ENCODE results near the gene RFC4.
"Not testable (repeated sequence)": the region's sequence is repeated elsewhere in the genome, so short reads cannot be mapped to it uniquely, and the experiment has no call there.

RFC4 gene

DNA sequence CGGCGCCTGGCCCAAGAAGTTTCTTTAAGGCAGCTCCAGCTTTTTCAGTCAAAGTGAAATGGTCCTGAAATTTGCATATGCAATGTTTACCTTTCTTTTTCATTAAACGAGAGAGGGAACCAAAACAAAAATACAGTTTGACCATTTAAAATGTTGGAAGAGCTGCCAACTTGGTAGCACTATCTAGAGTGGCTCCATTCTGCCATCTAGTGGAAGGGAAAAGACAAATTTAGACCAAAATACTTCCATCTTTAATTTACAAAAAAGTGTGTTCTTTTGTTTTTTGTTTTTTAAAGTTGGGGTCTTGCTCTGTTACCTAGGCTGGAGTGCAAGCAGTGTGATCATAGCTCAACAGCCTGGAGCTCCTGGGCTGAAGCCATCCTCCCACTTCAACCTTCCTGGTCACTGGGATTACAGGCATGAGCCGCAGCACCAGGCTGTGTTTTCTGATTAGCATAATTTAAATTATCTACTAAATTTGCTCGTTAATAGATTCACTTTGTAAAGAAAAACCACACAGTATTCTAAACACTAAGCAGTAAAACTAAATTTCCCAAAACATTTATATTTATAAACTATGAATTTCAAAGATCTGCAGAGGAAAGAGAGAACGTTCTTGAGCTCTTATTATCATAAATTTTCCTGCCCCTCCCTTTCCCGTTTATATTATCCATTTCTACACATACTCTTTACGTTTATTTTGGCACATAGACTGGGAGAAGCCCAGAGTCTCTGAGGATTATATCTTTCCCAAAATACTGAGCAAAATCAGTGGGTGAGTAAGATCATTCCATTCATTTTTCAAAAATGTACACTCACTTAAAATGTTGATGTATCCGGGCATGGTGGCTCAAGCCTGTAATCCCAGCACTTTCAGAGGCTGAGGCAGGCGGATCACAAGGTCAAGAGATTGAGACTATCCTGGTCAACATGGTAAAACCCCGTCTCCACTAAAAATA lies 15.4 kb upstream of the RFC4 start:
- ATAC-seq (replicated peaks; ENCODE audit: extremely low read depth, poor library complexity, severe bottlenecking) (no peak), DNase-seq (ENCODE audit: low spot score in 2 of 2) (no peak)
- no peak overlapping the region for H3K27ac Mint-ChIP-seq (ENCODE audit: low read depth)
- peaks cover 1% of the 10 kb centered on the region for H3K36me3 Mint-ChIP-seq (ENCODE audit: insufficient read depth)
- H3K4me3 Mint-ChIP-seq, result no peak overlapping the region
- H3K4me1 Mint-ChIP-seq, result peaks cover 17% of the 10 kb centered on the region
- peaks cover 17% of the 10 kb centered on the region for H3K27me3 Mint-ChIP-seq
- H3K9me3 Mint-ChIP-seq, result no peaks in the 10 kb centered on the region

DNA sequence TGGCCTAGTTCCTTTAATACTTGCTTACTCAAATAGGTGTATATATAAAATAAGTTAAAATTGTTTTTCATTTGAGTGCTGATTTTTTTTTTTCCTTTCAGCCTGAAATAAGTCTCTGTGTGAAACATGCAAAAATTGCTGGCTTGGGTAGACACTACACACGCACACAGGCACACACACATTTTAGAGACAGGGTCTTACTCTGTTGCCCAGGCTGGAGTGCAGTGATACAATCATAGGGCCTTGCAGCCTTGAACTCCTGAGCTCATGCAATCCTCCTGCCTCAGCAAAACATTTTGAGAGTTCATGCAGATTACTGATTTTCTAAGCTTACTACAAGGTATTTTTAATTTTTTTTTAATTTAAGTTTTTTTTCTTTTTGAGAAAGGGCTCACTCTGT lies 12.7 kb upstream of the RFC4 start:
- no peak for ATAC-seq (replicated peaks; ENCODE audit: extremely low read depth, poor library complexity, severe bottlenecking)
- H3K9me3 Mint-ChIP-seq, result no peaks in the 10 kb centered on the region

DNA sequence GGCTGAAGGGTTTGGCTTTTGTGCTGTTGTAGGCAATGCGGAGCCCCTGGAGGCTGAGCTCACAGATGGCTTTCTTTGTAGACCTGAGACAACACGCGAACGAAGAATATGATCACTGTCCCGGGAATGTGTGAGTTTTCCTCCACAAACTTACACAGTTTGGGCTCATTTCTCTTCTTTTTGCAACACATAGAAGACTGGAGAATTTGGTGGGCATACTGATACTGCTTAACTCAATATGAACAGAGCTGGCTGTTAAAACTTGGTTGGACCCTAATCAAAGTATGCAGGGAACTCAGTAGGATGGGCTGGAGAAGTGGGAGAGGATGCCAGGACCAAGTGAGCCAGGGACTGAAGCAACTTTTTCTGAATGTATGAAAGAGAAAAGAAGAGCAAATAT lies 12.2 kb upstream of the RFC4 start:
- no peak overlapping the region for H3K27ac Mint-ChIP-seq (ENCODE audit: low read depth)
- ATAC-seq (replicated peaks; ENCODE audit: extremely low read depth, poor library complexity, severe bottlenecking) (no peak), DNase-seq (ENCODE audit: low spot score in 2 of 2) (no peak)
- H3K4me1 Mint-ChIP-seq, result no peaks in the 10 kb centered on the region
- no peaks in the 10 kb centered on the region for H3K9me3 Mint-ChIP-seq
- H3K4me3 Mint-ChIP-seq, result no peak overlapping the region
- no peaks in the 10 kb centered on the region for H3K36me3 Mint-ChIP-seq (ENCODE audit: insufficient read depth)
- no peaks in the 10 kb centered on the region for H3K27me3 Mint-ChIP-seq

More for the DNA sequence above, 12.7 kb upstream of the RFC4 start:
- no peaks in the 10 kb centered on the region for H3K36me3 Mint-ChIP-seq (ENCODE audit: insufficient read depth)
- H3K27ac Mint-ChIP-seq (ENCODE audit: low read depth), result no peak overlapping the region
- H3K4me3 Mint-ChIP-seq, result no peak overlapping the region
- H3K27me3 Mint-ChIP-seq, result no peaks in the 10 kb centered on the region
- no peak for DNase-seq (ENCODE audit: low spot score in 2 of 2)
- no peaks in the 10 kb centered on the region for H3K4me1 Mint-ChIP-seq

DNA sequence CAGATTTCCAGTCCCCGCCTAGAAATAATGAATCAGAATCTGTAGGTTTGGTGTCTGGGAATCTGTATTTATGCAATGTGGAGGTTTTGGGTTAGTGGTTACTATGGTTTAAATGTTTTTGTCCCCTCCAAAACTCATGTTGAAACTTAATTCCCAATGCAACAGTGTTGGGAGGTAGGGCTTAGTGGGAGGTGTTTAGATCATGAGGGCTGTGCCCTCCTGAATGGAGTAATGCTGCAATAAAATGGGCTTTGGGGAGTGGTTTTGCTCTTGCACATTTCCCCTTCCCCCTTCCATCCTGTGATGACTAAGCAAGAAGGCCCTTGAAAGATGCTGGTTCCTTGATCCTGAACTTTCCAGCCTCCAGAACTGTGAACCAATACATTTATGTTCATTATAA lies 9.2 kb upstream of the RFC4 start:
- ATAC-seq (replicated peaks; ENCODE audit: extremely low read depth, poor library complexity, severe bottlenecking), result no peak
- Mint-ChIP-seq H3K4me1 (no peaks in the 10 kb centered on the region), H3K27me3 (no peaks in the 10 kb centered on the region), H3K36me3 (ENCODE audit: insufficient read depth) (no peaks in the 10 kb centered on the region), H3K27ac (ENCODE audit: low read depth) (no peak overlapping the region), H3K9me3 (no peaks in the 10 kb centered on the region), H3K4me3 (no peak overlapping the region)
- no peak for DNase-seq (ENCODE audit: low spot score in 2 of 2)

DNA sequence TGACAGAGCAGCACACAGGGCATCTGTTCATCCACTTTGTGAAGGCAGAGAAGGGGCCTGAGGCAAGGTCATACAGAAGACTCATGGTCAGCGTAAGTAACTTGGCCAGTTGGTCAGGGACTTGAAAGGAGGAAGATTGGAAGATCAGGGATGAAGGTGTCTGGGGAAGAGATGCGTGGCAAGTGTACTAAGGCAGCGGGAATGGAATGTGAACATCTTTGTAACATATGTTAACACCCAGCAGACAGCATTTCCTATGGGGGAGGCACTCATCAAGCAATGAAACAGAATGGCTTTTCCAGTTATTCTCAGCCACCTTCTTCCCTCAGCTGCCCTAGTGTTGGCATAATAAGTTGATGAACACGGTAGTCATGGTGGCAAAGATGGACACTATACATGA lies 7.8 kb upstream of the RFC4 start:
- H3K4me3 Mint-ChIP-seq, result no peak overlapping the region
- no peaks in the 10 kb centered on the region for H3K9me3 Mint-ChIP-seq
- DNase-seq (ENCODE audit: low spot score in 2 of 2) (no peak), ATAC-seq (replicated peaks; ENCODE audit: extremely low read depth, poor library complexity, severe bottlenecking) (no peak)
- H3K36me3 Mint-ChIP-seq (ENCODE audit: insufficient read depth), result no peaks in the 10 kb centered on the region
- H3K4me1 Mint-ChIP-seq, result no peaks in the 10 kb centered on the region
- no peak overlapping the region for H3K27ac Mint-ChIP-seq (ENCODE audit: low read depth)
- no peaks in the 10 kb centered on the region for H3K27me3 Mint-ChIP-seq

DNA sequence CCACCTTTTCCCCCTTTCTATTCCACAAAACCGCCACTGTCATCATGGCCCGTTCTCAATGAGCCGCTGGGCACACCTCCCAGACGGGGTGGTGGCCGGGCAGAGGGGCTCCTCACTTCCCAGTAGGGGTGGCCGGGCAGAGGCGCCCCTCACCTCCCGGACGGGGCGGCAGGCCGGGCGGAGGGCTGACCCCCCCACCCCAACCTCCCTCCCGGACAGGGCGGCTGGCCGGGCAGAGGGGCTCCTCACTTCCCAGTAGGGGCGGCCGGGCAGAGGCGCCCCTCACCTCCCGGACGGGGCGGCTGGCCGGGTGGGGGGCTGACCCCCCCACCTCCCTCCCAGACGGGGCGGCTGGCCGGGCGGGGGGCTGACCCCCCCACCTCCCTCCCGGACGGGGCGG lies 5.0 kb upstream of the RFC4 start:
- not testable (repeated sequence) for DNase-seq (ENCODE audit: low spot score in 2 of 2); ATAC-seq (replicated peaks; ENCODE audit: extremely low read depth, poor library complexity, severe bottlenecking); H3K4me3 Mint-ChIP-seq; H3K36me3 Mint-ChIP-seq (ENCODE audit: insufficient read depth); H3K27me3 Mint-ChIP-seq; H3K9me3 Mint-ChIP-seq; H3K27ac Mint-ChIP-seq (ENCODE audit: low read depth); H3K4me1 Mint-ChIP-seq

DNA sequence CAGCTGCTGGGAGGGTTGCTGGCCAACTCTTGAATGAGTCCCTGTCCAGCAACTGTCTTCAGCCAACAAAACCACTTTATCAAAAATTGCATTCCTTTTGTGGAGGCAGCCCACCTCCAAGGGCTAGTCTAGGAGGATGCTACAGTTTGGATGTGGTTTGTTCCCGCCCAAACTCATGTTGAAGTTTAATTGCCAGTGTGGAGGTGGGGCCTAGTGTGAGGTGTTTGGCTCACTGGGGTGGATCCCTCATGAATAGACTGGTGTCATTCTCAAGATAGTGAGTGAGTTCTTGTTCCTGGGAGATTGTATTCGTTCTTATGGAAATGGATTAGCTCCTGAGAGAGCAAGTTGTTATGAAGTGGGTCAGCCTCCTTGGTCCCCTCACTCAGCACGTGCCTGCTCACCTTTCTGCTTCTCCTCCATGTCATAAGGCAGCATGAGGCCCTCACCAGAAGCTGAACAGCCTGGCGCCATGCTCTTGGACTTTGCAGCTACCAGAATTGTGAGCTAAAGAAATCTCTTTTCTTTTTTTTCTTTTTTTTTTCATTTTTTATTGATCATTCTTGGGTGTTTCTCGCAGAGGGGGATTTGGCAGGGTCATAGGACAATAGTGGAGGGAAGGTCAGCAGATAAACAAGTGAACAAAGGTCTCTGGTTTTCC lies 4.2 kb upstream of the RFC4 start:
- H3K9me3 Mint-ChIP-seq, result no peaks in the 10 kb centered on the region
- H3K4me3 Mint-ChIP-seq, result no peak overlapping the region
- H3K4me1 Mint-ChIP-seq, result peaks cover 9% of the 10 kb centered on the region
- H3K27me3 Mint-ChIP-seq, result no peaks in the 10 kb centered on the region
- H3K27ac Mint-ChIP-seq (ENCODE audit: low read depth), result no peak overlapping the region
- H3K36me3 Mint-ChIP-seq (ENCODE audit: insufficient read depth), result peaks cover 4% of the 10 kb centered on the region
- DNase-seq (ENCODE audit: low spot score in 2 of 2), result no peak
- ATAC-seq (replicated peaks; ENCODE audit: extremely low read depth, poor library complexity, severe bottlenecking), result no peak

DNA sequence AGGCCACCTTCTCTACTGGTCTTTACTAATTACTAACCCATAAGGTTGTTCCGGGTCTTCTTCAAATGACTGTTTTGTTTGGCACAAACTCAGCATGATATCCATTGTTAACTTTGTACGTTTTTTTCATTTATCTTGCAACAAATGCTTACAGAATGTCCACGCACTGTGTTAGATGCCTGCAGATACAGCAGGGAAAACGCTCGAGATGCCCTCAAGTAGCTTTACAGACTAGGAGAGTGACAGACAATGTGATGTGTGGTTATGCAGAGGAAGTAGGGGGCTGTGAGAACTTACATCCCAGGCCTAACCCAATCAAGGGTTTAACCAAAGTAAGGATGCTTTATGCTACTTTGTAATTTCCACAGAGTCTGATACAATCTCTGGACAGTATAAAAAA lies 949 bp upstream of the RFC4 start:
- H3K27me3 Mint-ChIP-seq, result no peaks in the 10 kb centered on the region
- H3K9me3 Mint-ChIP-seq, result no peaks in the 10 kb centered on the region
- ATAC-seq (replicated peaks; ENCODE audit: extremely low read depth, poor library complexity, severe bottlenecking) (peak; percentile 54), DNase-seq (ENCODE audit: low spot score in 2 of 2) (no peak)
- H3K27ac Mint-ChIP-seq (ENCODE audit: low read depth), result peak overlapping the region; percentile 89
- H3K4me3 Mint-ChIP-seq, result peak overlapping the region; percentile 86
- peaks cover 14% of the 10 kb centered on the region for H3K36me3 Mint-ChIP-seq (ENCODE audit: insufficient read depth)
- H3K4me1 Mint-ChIP-seq, result peaks cover 9% of the 10 kb centered on the region

DNA sequence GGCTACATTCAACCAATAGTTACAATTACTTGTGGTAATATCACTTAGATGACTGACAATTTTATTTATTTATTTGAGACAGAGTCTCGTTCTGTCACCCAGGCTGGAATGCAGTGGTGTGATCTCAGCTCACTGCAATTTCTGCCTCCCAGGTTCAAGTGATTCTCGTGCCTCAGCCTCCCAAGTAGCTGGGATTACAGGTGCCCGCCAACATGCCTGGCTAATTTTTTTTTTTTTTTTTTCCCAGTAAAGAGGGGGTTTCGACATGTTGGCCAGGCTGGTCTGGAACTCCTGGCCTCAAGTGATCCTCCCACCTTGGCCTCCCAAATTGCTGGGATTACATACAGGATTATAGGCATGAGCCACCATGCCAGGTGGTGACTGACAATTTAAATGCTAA lies 2.8 kb downstream of the RFC4 start:
- H3K9me3 Mint-ChIP-seq; H3K4me3 Mint-ChIP-seq; ATAC-seq (replicated peaks; ENCODE audit: extremely low read depth, poor library complexity, severe bottlenecking); H3K27ac Mint-ChIP-seq (ENCODE audit: low read depth); DNase-seq (ENCODE audit: low spot score in 2 of 2); H3K27me3 Mint-ChIP-seq: not testable (repeated sequence)
- Mint-ChIP-seq H3K36me3 (ENCODE audit: insufficient read depth) (peaks cover 22% of the 10 kb centered on the region), H3K4me1 (peaks cover 13% of the 10 kb centered on the region)

DNA sequence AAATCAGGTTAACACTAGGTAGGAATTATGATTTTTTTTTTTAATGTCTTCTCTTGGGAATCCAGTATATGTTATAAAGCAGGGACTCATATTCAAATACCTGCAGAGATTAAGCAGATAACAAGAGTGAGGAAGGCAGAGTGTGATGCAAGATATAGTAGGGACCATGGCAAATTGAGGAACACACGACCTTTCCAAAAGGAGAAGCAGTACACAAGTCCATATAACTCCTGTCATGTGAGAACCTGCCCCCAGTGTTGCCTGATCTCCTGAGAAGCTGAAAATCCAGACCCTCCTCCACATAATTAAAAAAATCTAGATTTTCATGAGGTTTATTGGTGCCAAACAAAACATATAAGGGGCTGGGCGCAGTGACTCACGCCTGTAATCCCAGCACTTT lies 3.6 kb downstream of the RFC4 start:
- no peaks in the 10 kb centered on the region for H3K27me3 Mint-ChIP-seq
- H3K27ac Mint-ChIP-seq (ENCODE audit: low read depth), result no peak overlapping the region
- no peaks in the 10 kb centered on the region for H3K9me3 Mint-ChIP-seq
- ATAC-seq (replicated peaks; ENCODE audit: extremely low read depth, poor library complexity, severe bottlenecking), result no peak
- H3K4me3 Mint-ChIP-seq, result no peak overlapping the region
- peaks cover 16% of the 10 kb centered on the region for H3K4me1 Mint-ChIP-seq
- H3K36me3 Mint-ChIP-seq (ENCODE audit: insufficient read depth), result peaks cover 24% of the 10 kb centered on the region
- DNase-seq (ENCODE audit: low spot score in 2 of 2), result no peak

DNA sequence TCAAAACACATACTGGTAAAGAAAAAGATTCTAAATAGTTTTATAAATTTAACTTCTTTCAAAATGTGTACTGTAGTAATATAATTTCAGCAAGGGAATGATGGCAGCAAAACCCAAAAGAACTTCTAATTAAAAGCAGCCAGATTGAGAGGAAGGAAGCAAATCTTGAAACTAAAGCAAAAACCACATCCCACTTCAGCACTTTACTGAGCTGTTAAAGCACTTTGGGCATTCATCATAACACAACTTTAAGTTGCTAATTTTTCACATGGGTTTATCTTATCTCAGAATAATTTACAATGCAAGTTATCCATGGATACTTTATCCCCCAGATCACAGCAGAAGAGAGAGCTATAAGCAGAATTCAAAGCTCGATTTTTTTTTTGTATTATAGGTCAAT lies 6.0 kb downstream of the RFC4 start:
- Mint-ChIP-seq H3K36me3 (ENCODE audit: insufficient read depth) (peaks cover 34% of the 10 kb centered on the region), H3K9me3 (no peaks in the 10 kb centered on the region), H3K27me3 (no peaks in the 10 kb centered on the region), H3K4me3 (no peak overlapping the region), H3K4me1 (peaks cover 7% of the 10 kb centered on the region), H3K27ac (ENCODE audit: low read depth) (no peak overlapping the region)
- DNase-seq (ENCODE audit: low spot score in 2 of 2), result no peak
- no peak for ATAC-seq (replicated peaks; ENCODE audit: extremely low read depth, poor library complexity, severe bottlenecking)

DNA sequence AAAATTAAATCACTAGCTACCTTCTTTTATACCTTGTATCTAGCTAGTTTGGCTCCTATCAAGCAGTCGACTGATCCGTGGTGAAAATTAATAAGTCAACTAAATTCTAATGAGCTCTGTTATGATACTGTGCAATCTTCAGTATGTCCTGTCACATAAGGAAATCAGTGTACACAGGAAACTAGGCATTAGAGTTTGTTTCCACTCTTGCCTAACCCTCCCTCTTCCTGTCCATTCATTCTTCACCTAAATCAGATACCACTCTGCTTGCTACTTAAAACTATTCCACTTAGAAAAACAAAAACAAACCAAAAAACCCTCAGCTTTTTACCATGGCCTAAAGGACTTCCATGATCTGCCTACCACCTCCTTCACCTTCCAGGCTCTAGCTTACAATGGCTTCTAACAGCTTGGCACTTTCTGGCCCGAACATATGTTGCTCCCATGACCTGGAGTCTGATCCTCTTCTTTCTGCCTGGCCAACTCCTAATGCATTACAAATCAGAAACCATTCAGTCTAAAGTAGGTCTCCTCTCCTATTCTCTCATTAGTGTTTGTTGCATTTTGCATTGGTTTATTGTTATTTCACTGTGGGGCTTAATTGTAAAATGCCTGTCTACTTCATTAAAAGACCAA lies 7.9 kb downstream of the RFC4 start:
- no peaks in the 10 kb centered on the region for H3K9me3 Mint-ChIP-seq
- H3K27me3 Mint-ChIP-seq, result no peaks in the 10 kb centered on the region
- DNase-seq (ENCODE audit: low spot score in 2 of 2) (no peak), ATAC-seq (replicated peaks; ENCODE audit: extremely low read depth, poor library complexity, severe bottlenecking) (no peak)
- H3K4me1 Mint-ChIP-seq, result peaks cover 7% of the 10 kb centered on the region
- no peak overlapping the region for H3K27ac Mint-ChIP-seq (ENCODE audit: low read depth)
- no peak overlapping the region for H3K4me3 Mint-ChIP-seq
- peaks cover 39% of the 10 kb centered on the region for H3K36me3 Mint-ChIP-seq (ENCODE audit: insufficient read depth)
